Measurements from ENCODE around the gene MUTYH. TPM values are rescaled to one million over a fixed set of nuclear protein-coding genes. Genes with fewer than 3 reads are reported as not detected.
A peak's percentile ranks its signal among the peaks of the same experiment; 100 is the strongest.

MUTYH gene
- total and polyA plus RNA-seq, 9 of the 15 experiments (the other 6 are each of a cell fraction or from before 2014, with no cell fraction given), result 3.4 to 53.5 (median 29.0) TPM

DNA sequence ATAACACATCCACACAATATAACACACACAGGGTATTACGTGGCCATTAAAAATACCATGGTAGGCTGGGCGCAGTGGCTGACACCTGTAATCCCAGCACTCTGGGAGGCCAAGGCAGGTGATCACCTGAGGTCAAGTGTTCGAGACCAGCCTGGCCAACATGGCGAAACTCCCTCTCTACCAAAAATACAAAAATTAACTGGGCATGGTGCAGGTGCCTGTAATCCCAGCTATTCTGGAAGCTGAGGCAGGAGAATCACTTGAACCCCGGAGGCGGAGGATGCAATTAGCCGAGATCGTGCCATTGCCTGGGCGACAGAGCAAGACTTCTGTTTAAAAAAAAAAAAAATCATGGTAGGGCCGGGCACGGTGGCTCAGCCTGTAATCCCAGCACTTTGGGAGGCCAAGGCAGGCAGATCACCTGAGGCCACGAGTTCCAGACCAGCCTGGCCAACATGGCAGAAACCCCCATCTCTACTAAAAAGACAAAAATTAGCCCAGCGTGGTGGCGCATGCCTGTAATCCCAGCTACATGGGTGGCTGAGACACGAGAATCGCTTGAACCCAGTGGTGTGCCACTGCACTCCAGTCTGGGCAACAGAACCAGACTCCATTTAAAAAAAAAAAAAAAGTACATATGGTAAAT is 37.6 kb downstream of the MUTYH start:
- Histone ChIP-seq H3K9me3 (replicated peaks; ENCODE audit: control insufficient read depth, insufficient read depth, low read depth, low read length) (no peaks in the 10 kb centered on the region), H3K9ac (ENCODE audit: insufficient read depth in 1 of 2, low read depth in 2 of 2, low read length in 2 of 2) (peak overlapping the region; percentile 85 to 93), H3K79me2 (ENCODE audit: control insufficient read depth, insufficient read depth, low read length) (peaks cover 9% of the 10 kb centered on the region; the same call in 2 of the 3 replicates), H3K36me3 (ENCODE audit: control insufficient read depth, insufficient read depth, low read length) (no peaks in the 10 kb centered on the region), H3K9me1 (ENCODE audit: control insufficient read depth, insufficient read depth, low read length) (no peaks in the 10 kb centered on the region), H3K27me3 (ENCODE audit: control insufficient read depth in 2 of 2, insufficient read depth in 2 of 2, low read length in 2 of 2) (no peaks in the 10 kb centered on the region), H3K4me2 (ENCODE audit: insufficient read depth, low read length) (peak overlapping the region; percentile 82), H3K27ac (ENCODE audit: extremely low read depth, low read depth, low read length) (peak overlapping the region; percentile 88), H2AFZ (ENCODE audit: low read depth, low read length) (peak overlapping the region; percentile 86), H4K20me1 (replicated peaks; ENCODE audit: control insufficient read depth, insufficient read depth, low read length) (no peaks in the 10 kb centered on the region), H3K4me3 (peak overlapping the region; percentile 52), H3K4me1 (replicated peaks in 1 of 2; ENCODE audit: control insufficient read depth in 2 of 2, insufficient read depth in 2 of 2, low read length in 2 of 2) (peaks cover 24 to 30% of the 10 kb centered on the region in 2 experiments)
- ATAC-seq (no peak), FAIRE-seq (no peak), DNase-seq (ENCODE audit: extremely low read depth in 1 of 4, low spot score in 3 of 4) (no peak)
- intact Hi-C loops (cut with micrococcal nuclease) (loop anchor here (2.0 to 5.0 kb wide), 3 partner anchors 70 to 570 kb away; partner anchors contain the start of gene RNU5D-1), in situ Hi-C loops (cut with MboI) (loop anchor here (5.0 to 10.0 kb wide), 4 partner anchors 290 to 578 kb away; partner anchors contain the start of genes HECTD3, PTCH2 and UROD)
- BruUV-seq (replicated peaks), result no TSS peak
- ChIA-PET CTCF (ENCODE audit: low intra/inter-chr PET ratio) (interaction anchor here (0.8 to 5.3 kb wide), 4 partner anchors 285 to 527 kb away, joined by 3 to 58 read pairs (median 14); partner anchors contain the start of gene RPS8), POLR2A (interaction anchor here (0.6 to 8.7 kb wide), 14 partner anchors 8 to 581 kb away, joined by 3 to 113 read pairs (median 4); partner anchors contain the start of genes HECTD3, MUTYH, PRDX1 and RPS8)
- 76% methylated on average over 16 of the region's 16 CpGs for WGBS (ENCODE audit: insufficient coverage, low coverage, missing lambda C conversion rate)
- TF ChIP-seq ZNF644 (tag; IDR thresholded peaks at IDR 0.05; ENCODE audit: low read depth) (0 out of 2 replicates have a peak, but pooled peaks have one; percentile 31), ESRRA (IDR thresholded peaks at IDR 0.05; ENCODE audit: borderline replicate concordance, low read depth) (no peak), BRD4 (IDR thresholded peaks at IDR 0.05) (0 out of 2 replicates have a peak, but pooled peaks have one; percentile 37), ZNF592 (IDR thresholded peaks at IDR 0.05) (0 out of 2 replicates have a peak, but pooled peaks have one; percentile 36), SMARCA5 (IDR thresholded peaks at IDR 0.05) (0 out of 2 replicates have a peak, but pooled peaks have one; percentile 31)
- TF ChIP-seq, protein P1, sequence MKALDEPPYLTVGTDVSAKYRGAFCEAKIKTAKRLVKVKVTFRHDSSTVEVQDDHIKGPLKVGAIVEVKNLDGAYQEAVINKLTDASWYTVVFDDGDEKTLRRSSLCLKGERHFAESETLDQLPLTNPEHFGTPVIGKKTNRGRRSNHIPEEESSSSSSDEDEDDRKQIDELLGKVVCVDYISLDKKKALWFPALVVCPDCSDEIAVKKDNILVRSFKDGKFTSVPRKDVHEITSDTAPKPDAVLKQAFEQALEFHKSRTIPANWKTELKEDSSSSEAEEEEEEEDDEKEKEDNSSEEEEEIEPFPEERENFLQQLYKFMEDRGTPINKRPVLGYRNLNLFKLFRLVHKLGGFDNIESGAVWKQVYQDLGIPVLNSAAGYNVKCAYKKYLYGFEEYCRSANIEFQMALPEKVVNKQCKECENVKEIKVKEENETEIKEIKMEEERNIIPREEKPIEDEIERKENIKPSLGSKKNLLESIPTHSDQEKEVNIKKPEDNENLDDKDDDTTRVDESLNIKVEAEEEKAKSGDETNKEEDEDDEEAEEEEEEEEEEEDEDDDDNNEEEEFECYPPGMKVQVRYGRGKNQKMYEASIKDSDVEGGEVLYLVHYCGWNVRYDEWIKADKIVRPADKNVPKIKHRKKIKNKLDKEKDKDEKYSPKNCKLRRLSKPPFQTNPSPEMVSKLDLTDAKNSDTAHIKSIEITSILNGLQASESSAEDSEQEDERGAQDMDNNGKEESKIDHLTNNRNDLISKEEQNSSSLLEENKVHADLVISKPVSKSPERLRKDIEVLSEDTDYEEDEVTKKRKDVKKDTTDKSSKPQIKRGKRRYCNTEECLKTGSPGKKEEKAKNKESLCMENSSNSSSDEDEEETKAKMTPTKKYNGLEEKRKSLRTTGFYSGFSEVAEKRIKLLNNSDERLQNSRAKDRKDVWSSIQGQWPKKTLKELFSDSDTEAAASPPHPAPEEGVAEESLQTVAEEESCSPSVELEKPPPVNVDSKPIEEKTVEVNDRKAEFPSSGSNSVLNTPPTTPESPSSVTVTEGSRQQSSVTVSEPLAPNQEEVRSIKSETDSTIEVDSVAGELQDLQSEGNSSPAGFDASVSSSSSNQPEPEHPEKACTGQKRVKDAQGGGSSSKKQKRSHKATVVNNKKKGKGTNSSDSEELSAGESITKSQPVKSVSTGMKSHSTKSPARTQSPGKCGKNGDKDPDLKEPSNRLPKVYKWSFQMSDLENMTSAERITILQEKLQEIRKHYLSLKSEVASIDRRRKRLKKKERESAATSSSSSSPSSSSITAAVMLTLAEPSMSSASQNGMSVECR (CRISPR knock-in tag; IDR thresholded peaks at IDR 0.05), result no peak
- TF ChIP-seq, protein P2, sequence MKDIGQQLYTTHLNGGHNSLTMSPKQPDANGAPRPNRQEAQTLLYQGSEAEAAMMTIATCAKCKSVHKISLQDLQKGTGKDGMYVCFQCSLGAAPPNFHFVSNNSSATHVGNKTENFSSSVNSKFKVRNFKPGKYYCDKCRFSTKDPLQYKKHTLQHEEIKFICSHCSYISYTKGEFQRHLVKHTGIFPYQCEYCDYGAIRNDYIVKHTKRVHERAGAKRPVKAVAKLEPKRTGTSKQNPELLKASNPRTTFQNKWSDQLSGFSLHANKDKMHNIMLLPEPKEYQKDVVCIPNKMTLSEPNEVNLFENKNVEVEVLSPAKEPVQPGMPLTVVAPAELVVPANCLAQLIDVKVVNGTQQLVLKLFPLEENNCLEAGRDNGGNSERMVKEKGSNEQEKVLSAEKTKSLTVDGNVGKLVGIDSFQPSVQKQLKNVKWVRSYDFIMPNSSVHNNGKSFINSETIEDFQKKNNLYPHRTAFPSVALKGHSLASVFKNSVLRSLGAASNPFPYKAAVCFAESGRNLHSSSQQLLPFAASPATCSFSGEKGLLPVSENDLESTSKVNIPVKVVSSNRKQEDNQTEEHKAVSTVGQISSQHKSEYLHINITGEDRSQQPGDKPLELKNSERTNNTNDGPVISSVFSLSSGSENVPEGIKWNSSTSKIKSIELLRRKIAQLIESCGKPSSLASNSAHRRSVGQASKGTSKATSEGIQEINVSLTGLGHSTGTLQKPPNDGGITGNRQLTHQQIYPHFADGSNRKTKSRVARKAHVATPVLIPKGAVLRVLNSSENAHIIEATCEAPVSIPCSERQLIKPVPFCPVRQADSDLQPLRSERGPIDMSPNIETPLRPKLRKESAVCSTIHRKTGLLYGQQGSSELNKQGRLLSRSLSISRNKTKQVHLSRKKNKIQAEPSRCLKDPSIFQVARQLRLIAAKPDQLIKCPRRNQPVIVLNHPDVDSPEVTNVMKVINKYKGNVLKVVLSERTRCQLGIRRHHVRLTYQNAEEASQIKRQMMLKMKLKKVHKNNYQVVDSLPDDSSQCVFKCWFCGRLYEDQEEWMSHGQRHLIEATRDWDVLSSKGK (CRISPR knock-in tag; IDR thresholded peaks at IDR 0.05), result no peak

Measured in K562 (cell line).